Fibroblast of lung (primary cell): ENCODE measurements around the gene METTL25. TPM values are rescaled to one million over a fixed set of nuclear protein-coding genes. Genes with fewer than 3 reads are reported as not detected.

Experiments
- DNase-seq, 2 donors: peaks; one replicate each; pipeline versions ENCODE4 v3.0.0 to v3.0.0-alpha.2; 2010; ENCODE audit warnings: low read depth in 2 of 2
- H2AFZ ChIP-seq: 2 replicates; pipeline ENCODE4 v1.5.1; 2012; ENCODE audit warnings: low read length, control low read depth, inconsistent platforms
- H3K27ac ChIP-seq: 2 replicates; pipeline ENCODE4 v1.5.1; 2011; ENCODE audit warnings: low read length, control low read depth; ENCODE audit not compliant: insufficient read depth
- H3K27me3 ChIP-seq: 2 replicates; pipeline ENCODE4 v1.5.1; 2011; ENCODE audit warnings: mild to moderate bottlenecking, low read length; ENCODE audit not compliant: control insufficient read depth, insufficient read depth
- H3K36me3 ChIP-seq: 2 replicates; pipeline ENCODE4 v1.5.1; 2011; ENCODE audit warnings: low read length; ENCODE audit not compliant: control insufficient read depth, insufficient read depth
- H3K4me1 ChIP-seq: 2 replicates; pipeline ENCODE4 v1.5.1; 2011; ENCODE audit warnings: low read length; ENCODE audit not compliant: control insufficient read depth, insufficient read depth; ENCODE audit errors: extremely low read depth
- H3K4me2 ChIP-seq: 2 replicates; pipeline ENCODE4 v1.5.1; 2011; ENCODE audit warnings: low read length, control low read depth; ENCODE audit not compliant: insufficient read depth; ENCODE audit errors: extremely low read depth
- H3K4me3 ChIP-seq, 4 experiments: fragments of 200-600 bp in 1 of 4; sonication (generic) in 1 of 4; replicated peaks in 1 of 4; 2 replicates each; pipeline ENCODE4 v1.5.1; 2011 to 2016; ENCODE audit warnings: low read length in 4 of 4, low read depth in 3 of 4, mild to moderate bottlenecking in 3 of 4, control low read depth in 2 of 4, inconsistent platforms in 1 of 4, mixed read lengths in 1 of 4; ENCODE audit not compliant: insufficient read depth in 1 of 4; ENCODE audit errors: control extremely low read depth in 1 of 4
- H3K79me2 ChIP-seq: 2 replicates; pipeline ENCODE4 v1.5.1; 2012; ENCODE audit warnings: mild to moderate bottlenecking, low read length, inconsistent platforms; ENCODE audit not compliant: control insufficient read depth, insufficient read depth
- H3K9ac ChIP-seq: 2 replicates; pipeline ENCODE4 v1.5.1; 2011; ENCODE audit warnings: mild to moderate bottlenecking, low read length, control low read depth; ENCODE audit not compliant: insufficient read depth
- H3K9me3 ChIP-seq: 2 replicates; pipeline ENCODE4 v1.5.1; 2012; ENCODE audit warnings: low read depth, low read length; ENCODE audit not compliant: control insufficient read depth, insufficient read depth
- H4K20me1 ChIP-seq: 2 replicates; pipeline ENCODE4 v1.5.1; 2011; ENCODE audit warnings: low read length; ENCODE audit not compliant: control insufficient read depth, insufficient read depth; ENCODE audit errors: extremely low read depth
- EZH2 ChIP-seq: IDR thresholded peaks from 2 replicates; pipeline ENCODE4 v1.5.1; 2012; ENCODE audit warnings: low read length, control low read depth, mild to moderate bottlenecking; ENCODE audit errors: missing control alignments
- polyA plus RNA-seq, 2 donors: library from polyadenylated mRNA; depleted of rRNA in 1 of 2; stranded (reverse) in 1 of 2; unstranded in 1 of 2; fragments of >200 nt; gene quantifications; 2 replicates each; pipeline ENCODE4 v1.2.1, GENCODE V29; 2011 to 2012; ENCODE audit warnings: missing spikeins in 1 of 2
- total RNA-seq: library from RNA; depleted of rRNA; stranded (reverse); fragments of >200 nt; gene quantifications from 2 replicates; pipeline ENCODE4 v1.2.1, GENCODE V29; 2014
- TF ChIP-seq, protein P1 (sequence below), 2 donors: IDR thresholded peaks in 1 of 2; conservative IDR thresholded peaks in 1 of 2; 1 replicate in 1 of 2; 2 replicates in 1 of 2; pipeline ENCODE4 v1.5.1; 2011 to 2012; ENCODE audit warnings: low read length in 2 of 2, control low read depth in 1 of 2, inconsistent platforms in 1 of 2, low read depth in 1 of 2, mild to moderate bottlenecking in 1 of 2

Gene METTL25
- total and polyA plus RNA-seq, 2 donors (not counting 1 experiment from before 2014, with no cell fraction given) = 4.2 to 6.9 TPM

DNA sequence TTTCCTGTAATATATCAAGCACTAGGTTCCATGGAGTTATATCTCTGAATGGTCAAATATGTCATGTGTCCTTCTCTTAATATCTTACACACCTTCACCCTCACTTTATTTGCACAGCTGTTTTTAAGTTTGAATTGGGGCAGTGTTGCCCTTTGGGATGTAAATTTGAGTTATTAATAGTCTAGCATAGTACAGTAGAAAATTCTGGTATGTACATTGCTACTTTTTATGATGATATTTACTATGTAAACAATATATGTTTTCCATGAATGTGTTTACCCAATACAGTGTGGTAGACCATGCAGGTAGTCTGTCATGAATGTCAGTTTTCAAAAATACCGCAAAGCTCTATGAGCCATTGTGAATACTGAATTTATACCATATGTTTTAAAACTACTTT, 50.5 kb downstream of the METTL25 start:
- Histone ChIP-seq H3K9ac (no peak overlapping the region), H3K9me3 (no peaks in the 10 kb centered on the region), H3K4me3 (no peak overlapping the region), H3K36me3 (no peaks in the 10 kb centered on the region), H3K27me3 (no peaks in the 10 kb centered on the region), H3K27ac (no peak overlapping the region), H3K4me2 (no peak overlapping the region), H3K79me2 (no peaks in the 10 kb centered on the region), H3K4me1 (no peaks in the 10 kb centered on the region), H4K20me1 (peaks cover 2% of the 10 kb centered on the region), H2AFZ (no peak overlapping the region)
- TF ChIP-seq, protein P1, sequence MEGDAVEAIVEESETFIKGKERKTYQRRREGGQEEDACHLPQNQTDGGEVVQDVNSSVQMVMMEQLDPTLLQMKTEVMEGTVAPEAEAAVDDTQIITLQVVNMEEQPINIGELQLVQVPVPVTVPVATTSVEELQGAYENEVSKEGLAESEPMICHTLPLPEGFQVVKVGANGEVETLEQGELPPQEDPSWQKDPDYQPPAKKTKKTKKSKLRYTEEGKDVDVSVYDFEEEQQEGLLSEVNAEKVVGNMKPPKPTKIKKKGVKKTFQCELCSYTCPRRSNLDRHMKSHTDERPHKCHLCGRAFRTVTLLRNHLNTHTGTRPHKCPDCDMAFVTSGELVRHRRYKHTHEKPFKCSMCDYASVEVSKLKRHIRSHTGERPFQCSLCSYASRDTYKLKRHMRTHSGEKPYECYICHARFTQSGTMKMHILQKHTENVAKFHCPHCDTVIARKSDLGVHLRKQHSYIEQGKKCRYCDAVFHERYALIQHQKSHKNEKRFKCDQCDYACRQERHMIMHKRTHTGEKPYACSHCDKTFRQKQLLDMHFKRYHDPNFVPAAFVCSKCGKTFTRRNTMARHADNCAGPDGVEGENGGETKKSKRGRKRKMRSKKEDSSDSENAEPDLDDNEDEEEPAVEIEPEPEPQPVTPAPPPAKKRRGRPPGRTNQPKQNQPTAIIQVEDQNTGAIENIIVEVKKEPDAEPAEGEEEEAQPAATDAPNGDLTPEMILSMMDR (conservative IDR thresholded peaks at IDR 0.05 in 1 of 2, IDR thresholded peaks at IDR 0.05 in 1 of 2; ENCODE audit: low read depth in 1 of 2, low read length in 2 of 2) = no peak
- no peak for TF ChIP-seq EZH2
- DNase-seq = no peak

- peaks cover 2% of the 10 kb centered on the region for H4K20me1 ChIP-seq
- H3K79me2 ChIP-seq = no peaks in the 10 kb centered on the region
- no peaks in the 10 kb centered on the region for H3K27me3 ChIP-seq
- H3K4me1 ChIP-seq = no peaks in the 10 kb centered on the region
- H3K4me3 ChIP-seq = no peak overlapping the region
- H3K9me3 ChIP-seq = no peaks in the 10 kb centered on the region
- no peak overlapping the region for H3K9ac ChIP-seq
- no peak overlapping the region for H3K27ac ChIP-seq
- TF ChIP-seq EZH2 = no peak
- TF ChIP-seq, protein P1 (conservative IDR thresholded peaks at IDR 0.05 in 1 of 2, IDR thresholded peaks at IDR 0.05 in 1 of 2; ENCODE audit: low read depth in 1 of 2, low read length in 2 of 2) = no peak
- H2AFZ ChIP-seq = no peak overlapping the region
- DNase-seq = peak in 1 of 2 donors; percentile 48
- no peaks in the 10 kb centered on the region for H3K36me3 ChIP-seq
- H3K4me2 ChIP-seq = no peak overlapping the region
Observed at GRCh38 chr12:82411546-82412230, 53.4 kb downstream of the METTL25 start.

GRCh38 chr12:82412246-82412645, 53.9 kb downstream of the METTL25 start:
- no peak overlapping the region for H3K4me3 ChIP-seq
- peaks cover 2% of the 10 kb centered on the region for H4K20me1 ChIP-seq
- TF ChIP-seq EZH2 = no peak
- TF ChIP-seq, protein P1 (conservative IDR thresholded peaks at IDR 0.05 in 1 of 2, IDR thresholded peaks at IDR 0.05 in 1 of 2; ENCODE audit: low read depth in 1 of 2, low read length in 2 of 2) = no peak
- no peaks in the 10 kb centered on the region for H3K36me3 ChIP-seq
- H3K9ac ChIP-seq = no peak overlapping the region
- H3K27me3 ChIP-seq = no peaks in the 10 kb centered on the region
- no peak overlapping the region for H3K27ac ChIP-seq
- no peak overlapping the region for H3K4me2 ChIP-seq
- no peaks in the 10 kb centered on the region for H3K79me2 ChIP-seq
- no peak overlapping the region for H2AFZ ChIP-seq
- DNase-seq = peak in 1 of 2 donors; percentile 25
- no peaks in the 10 kb centered on the region for H3K9me3 ChIP-seq
- no peaks in the 10 kb centered on the region for H3K4me1 ChIP-seq
